ENCODE results near the gene EYA4.
A peak's percentile ranks its signal among the peaks of the same experiment; 100 is the strongest.
"Not testable (repeated sequence)": the region's sequence is repeated elsewhere in the genome, so short reads cannot be mapped to it uniquely, and the experiment has no call there.

EYA4 gene

GRCh38 chr6:133551436-133551835, 310.3 kb downstream of the EYA4 start:
- DNase-seq (ENCODE audit: insufficient read length, low spot score) (no peak), FAIRE-seq (no peak)

GRCh38 chr6:133551847-133552341, 310.7 kb downstream of the EYA4 start:
- FAIRE-seq, result peak; percentile 95
- DNase-seq (ENCODE audit: insufficient read length, low spot score), result peak; percentile 67

GRCh38 chr6:133553652-133554051, 312.5 kb downstream of the EYA4 start:
- DNase-seq (ENCODE audit: insufficient read length, low spot score), result no peak
- no peak for FAIRE-seq

GRCh38 chr6:133554121-133554520, 313.0 kb downstream of the EYA4 start:
- not testable (repeated sequence) for FAIRE-seq

GRCh38 chr6:133555685-133556084, 314.5 kb downstream of the EYA4 start:
- FAIRE-seq (no peak), DNase-seq (ENCODE audit: insufficient read length, low spot score) (no peak)

More at GRCh38 chr6:133554121-133554520, 313.0 kb downstream of the EYA4 start:
- not testable (repeated sequence) for DNase-seq (ENCODE audit: insufficient read length, low spot score)

- FAIRE-seq (no peak), DNase-seq (ENCODE audit: insufficient read length, low spot score) (no peak)
Measured at GRCh38 chr6:133559926-133560325, 318.8 kb downstream of the EYA4 start.

GRCh38 chr6:133567636-133568035, 326.5 kb downstream of the EYA4 start:
- FAIRE-seq (no peak), DNase-seq (ENCODE audit: insufficient read length, low spot score) (no peak)

GRCh38 chr6:133568970-133569889, 328.1 kb downstream of the EYA4 start:
- peak; percentile 83 for FAIRE-seq
- peak; percentile 86 for DNase-seq (ENCODE audit: insufficient read length, low spot score)

- DNase-seq (ENCODE audit: insufficient read length, low spot score), result no peak
- no peak for FAIRE-seq
Measured at GRCh38 chr6:133571681-133572080, 330.5 kb downstream of the EYA4 start.

- no peak for FAIRE-seq
Measured at GRCh38 chr6:133577851-133578250, 336.7 kb downstream of the EYA4 start.

More at GRCh38 chr6:133577851-133578250, 336.7 kb downstream of the EYA4 start:
- no peak for DNase-seq (ENCODE audit: insufficient read length, low spot score)
